KMS-11 (cell line): Measurements from ENCODE around the gene SLC10A7.

Experiments
- H2AFZ ChIP-seq: fragments of 200-600 bp; sonication (generic); 2 replicates; pipeline ENCODE4 v1.6.1; 2016; ENCODE audit warnings: antibody characterized with exemption, mixed run types, low read depth
- H3K27ac ChIP-seq: fragments of 200-600 bp; sonication (generic); 2 replicates; pipeline ENCODE4 v1.6.1; 2016; ENCODE audit warnings: mild to moderate bottlenecking, mixed run types
- H3K27me3 ChIP-seq: fragments of 200-600 bp; sonication (generic); 2 replicates; pipeline ENCODE4 v1.6.1; 2017; ENCODE audit warnings: mild to moderate bottlenecking, low read depth, mixed run types, moderate library complexity; ENCODE audit not compliant: insufficient read depth
- H3K36me3 ChIP-seq: fragments of 200-600 bp; sonication (generic); 2 replicates; pipeline ENCODE4 v1.6.1; 2017; ENCODE audit warnings: mild to moderate bottlenecking, mixed run types; ENCODE audit not compliant: insufficient read depth
- H3K4me1 ChIP-seq: fragments of 200-600 bp; sonication (generic); 2 replicates; pipeline ENCODE4 v1.6.1; 2016; ENCODE audit warnings: mild to moderate bottlenecking, low read depth, mixed run types; ENCODE audit not compliant: poor library complexity, severe bottlenecking
- H3K4me2 ChIP-seq: fragments of 200-600 bp; sonication (generic); 2 replicates; pipeline ENCODE4 v1.7.0; 2016; ENCODE audit warnings: mild to moderate bottlenecking, mixed run types
- H3K4me3 ChIP-seq: fragments of 200-600 bp; sonication (generic); IDR thresholded peaks from 2 replicates; pipeline ENCODE4 v1.6.1; 2017; ENCODE audit warnings: low read depth, low read length, mixed read lengths; ENCODE audit not compliant: insufficient read depth
- H3K79me2 ChIP-seq: fragments of 200-600 bp; sonication (generic); 2 replicates; pipeline ENCODE4 v1.6.1; 2016; ENCODE audit warnings: low read depth, mixed run types; ENCODE audit not compliant: insufficient read depth
- H3K9ac ChIP-seq: fragments of 200-600 bp; sonication (generic); 2 replicates; pipeline ENCODE4 v1.6.1; 2016; ENCODE audit warnings: mild to moderate bottlenecking, mixed run types
- H4K20me1 ChIP-seq: fragments of 200-600 bp; sonication (generic); 2 replicates; pipeline ENCODE4 v1.6.1; 2016; ENCODE audit warnings: mild to moderate bottlenecking, mixed run types; ENCODE audit not compliant: insufficient read depth
- TF ChIP-seq, protein P1 (sequence below): fragments of 200-600 bp; sonication (generic); conservative IDR thresholded peaks from 2 replicates; pipeline ENCODE4 v1.6.1; 2017; ENCODE audit warnings: low read depth, mild to moderate bottlenecking, antibody characterized with exemption, low read length, moderate library complexity, mixed read lengths

The SLC10A7 gene

DNA sequence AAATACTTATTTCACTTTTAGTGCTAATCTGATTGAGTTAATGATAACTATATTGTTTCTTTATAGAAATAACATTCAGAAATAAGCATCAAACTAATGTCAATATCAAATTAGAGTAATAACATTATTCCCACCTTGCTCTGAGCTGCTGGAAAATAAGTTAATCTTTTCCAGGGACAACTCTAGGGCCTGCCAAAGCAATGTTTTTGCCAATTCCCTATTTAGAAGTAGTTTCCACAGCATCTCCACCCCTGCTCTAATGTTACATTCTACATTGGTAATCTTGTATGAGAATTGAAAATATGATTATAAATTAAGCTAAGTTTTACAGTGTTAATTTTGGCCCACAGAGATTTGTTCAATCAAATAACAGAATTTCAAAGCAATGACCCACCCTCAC is 239.1 kb downstream of the SLC10A7 start:
- no peaks in the 10 kb centered on the region for H4K20me1 ChIP-seq

DNA sequence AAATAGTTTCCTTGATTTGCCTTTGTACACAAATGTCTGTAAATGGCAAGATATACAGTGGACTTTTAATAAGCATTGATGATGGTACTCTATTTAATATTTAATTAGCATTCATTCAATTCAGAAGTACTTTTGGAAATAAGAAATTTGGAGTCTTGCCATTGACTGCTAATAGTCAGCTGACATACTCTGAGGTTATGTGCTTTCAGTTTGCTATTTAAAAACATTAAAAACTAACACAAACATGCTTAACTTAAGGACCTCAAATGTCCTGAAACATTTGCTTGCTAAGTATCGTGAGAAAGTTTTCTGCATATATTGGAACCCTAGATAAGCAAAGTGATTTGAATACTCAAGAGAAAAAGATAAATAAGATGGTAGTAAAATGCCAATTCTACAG is 242.8 kb downstream of the SLC10A7 start:
- no peak overlapping the region for H2AFZ ChIP-seq
- H3K27ac ChIP-seq = no peak overlapping the region
- H3K4me2 ChIP-seq = no peak overlapping the region
- TF ChIP-seq, protein P1, sequence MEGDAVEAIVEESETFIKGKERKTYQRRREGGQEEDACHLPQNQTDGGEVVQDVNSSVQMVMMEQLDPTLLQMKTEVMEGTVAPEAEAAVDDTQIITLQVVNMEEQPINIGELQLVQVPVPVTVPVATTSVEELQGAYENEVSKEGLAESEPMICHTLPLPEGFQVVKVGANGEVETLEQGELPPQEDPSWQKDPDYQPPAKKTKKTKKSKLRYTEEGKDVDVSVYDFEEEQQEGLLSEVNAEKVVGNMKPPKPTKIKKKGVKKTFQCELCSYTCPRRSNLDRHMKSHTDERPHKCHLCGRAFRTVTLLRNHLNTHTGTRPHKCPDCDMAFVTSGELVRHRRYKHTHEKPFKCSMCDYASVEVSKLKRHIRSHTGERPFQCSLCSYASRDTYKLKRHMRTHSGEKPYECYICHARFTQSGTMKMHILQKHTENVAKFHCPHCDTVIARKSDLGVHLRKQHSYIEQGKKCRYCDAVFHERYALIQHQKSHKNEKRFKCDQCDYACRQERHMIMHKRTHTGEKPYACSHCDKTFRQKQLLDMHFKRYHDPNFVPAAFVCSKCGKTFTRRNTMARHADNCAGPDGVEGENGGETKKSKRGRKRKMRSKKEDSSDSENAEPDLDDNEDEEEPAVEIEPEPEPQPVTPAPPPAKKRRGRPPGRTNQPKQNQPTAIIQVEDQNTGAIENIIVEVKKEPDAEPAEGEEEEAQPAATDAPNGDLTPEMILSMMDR = no peak
- no peaks in the 10 kb centered on the region for H3K4me1 ChIP-seq
- H3K79me2 ChIP-seq = no peaks in the 10 kb centered on the region
- H3K9ac ChIP-seq = no peak overlapping the region
- no peaks in the 10 kb centered on the region for H3K36me3 ChIP-seq
- H4K20me1 ChIP-seq = no peaks in the 10 kb centered on the region
- no peak overlapping the region for H3K4me3 ChIP-seq
- H3K27me3 ChIP-seq = no peaks in the 10 kb centered on the region

More for the DNA sequence above, 239.1 kb downstream of the SLC10A7 start:
- Histone ChIP-seq H2AFZ (no peak overlapping the region), H3K4me1 (no peaks in the 10 kb centered on the region), H3K36me3 (no peaks in the 10 kb centered on the region), H3K27me3 (no peaks in the 10 kb centered on the region), H3K27ac (no peak overlapping the region), H3K4me3 (no peak overlapping the region), H3K4me2 (no peak overlapping the region), H3K9ac (no peak overlapping the region), H3K79me2 (no peaks in the 10 kb centered on the region)
- TF ChIP-seq, protein P1 = no peak

DNA sequence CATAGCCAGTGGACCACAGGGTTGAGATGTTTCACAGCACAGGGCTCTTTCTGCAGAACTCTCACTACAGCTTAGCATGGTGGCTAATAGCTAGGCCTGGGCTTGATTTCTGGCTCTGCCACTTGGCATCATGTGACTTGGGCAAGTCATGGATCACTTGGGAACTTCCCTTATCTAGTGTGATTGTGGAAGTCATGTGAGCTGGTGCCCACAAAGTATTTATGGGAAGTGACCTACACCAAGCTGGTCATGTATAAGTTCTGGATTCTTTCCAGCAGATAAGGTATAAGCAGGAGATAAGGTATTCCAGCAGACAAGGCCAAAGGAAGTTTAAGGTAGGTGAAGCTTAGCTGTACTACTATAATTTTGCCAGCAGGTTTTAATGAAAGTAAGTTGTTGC is 246.4 kb downstream of the SLC10A7 start:
- no peak overlapping the region for H3K4me2 ChIP-seq
- no peak overlapping the region for H3K27ac ChIP-seq
- H3K27me3 ChIP-seq = no peaks in the 10 kb centered on the region
- no peak overlapping the region for H3K4me3 ChIP-seq
- no peaks in the 10 kb centered on the region for H3K4me1 ChIP-seq
- H3K79me2 ChIP-seq = no peaks in the 10 kb centered on the region
- TF ChIP-seq, protein P1 = no peak
- H3K9ac ChIP-seq = no peak overlapping the region
- no peaks in the 10 kb centered on the region for H3K36me3 ChIP-seq
- H4K20me1 ChIP-seq = no peaks in the 10 kb centered on the region
- H2AFZ ChIP-seq = no peak overlapping the region

DNA sequence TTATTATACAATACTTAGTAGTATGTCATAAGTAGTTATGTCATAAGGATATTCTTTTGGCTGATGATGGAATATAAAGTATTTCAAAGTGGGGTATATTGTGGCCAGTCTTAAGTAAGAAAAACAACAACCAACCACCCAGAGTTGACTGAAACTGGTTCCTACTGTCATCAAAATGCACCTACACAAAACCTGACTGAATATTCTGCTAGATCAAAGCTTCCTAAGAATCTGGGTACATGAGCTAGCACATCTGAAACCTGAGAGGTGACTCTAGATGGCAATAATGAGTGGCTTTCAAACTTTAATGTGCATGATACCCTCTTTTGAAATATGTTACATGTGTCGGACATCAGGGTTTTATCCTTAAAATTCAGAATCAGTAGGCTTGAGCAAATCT is 247.0 kb downstream of the SLC10A7 start:
- Histone ChIP-seq H4K20me1 (no peaks in the 10 kb centered on the region), H3K79me2 (no peaks in the 10 kb centered on the region), H3K9ac (no peak overlapping the region), H3K27ac (no peak overlapping the region), H3K27me3 (no peaks in the 10 kb centered on the region), H3K4me1 (peaks cover 2% of the 10 kb centered on the region), H3K36me3 (no peaks in the 10 kb centered on the region), H2AFZ (no peak overlapping the region), H3K4me3 (no peak overlapping the region), H3K4me2 (no peak overlapping the region)
- TF ChIP-seq, protein P1 = no peak
